HepG2 (cell line): ENCODE data around the gene QDPR. TPM values are rescaled to one million over a fixed set of nuclear protein-coding genes. Genes with fewer than 3 reads are reported as not detected.
A peak's percentile ranks its signal among the peaks of the same experiment; 100 is the strongest.

ENCODE experiments used
- GFI1 ChIP-seq: sonication (generic); formaldehyde crosslinking; IDR thresholded peaks from 2 replicates; pipeline ENCODE4 v1.5.0; 2020; ENCODE audit warnings: missing genetic modification reagents, mild to moderate bottlenecking, borderline replicate concordance
- HDAC2 ChIP-seq: sonication (generic); formaldehyde crosslinking; IDR thresholded peaks from 2 replicates; pipeline ENCODE4 v1.4.0; 2020; ENCODE audit warnings: missing genetic modification reagents
- HMG20A ChIP-seq: IDR thresholded peaks from 2 replicates; pipeline ENCODE4 v1.6.1; 2016; ENCODE audit warnings: borderline replicate concordance
- HNF4G ChIP-seq, 2 experiments: sonication (generic) in 1 of 2; formaldehyde crosslinking in 1 of 2; IDR thresholded peaks; 2 replicates each; pipeline versions ENCODE4 v1.4.0 to v1.6.1; 2011 to 2020; ENCODE audit warnings: borderline replicate concordance in 2 of 2, low read depth in 2 of 2, mild to moderate bottlenecking in 2 of 2, low read length in 1 of 2, missing genetic modification reagents in 1 of 2, moderate library complexity in 1 of 2
- MED1 ChIP-seq: sonication (generic); formaldehyde crosslinking; IDR thresholded peaks from 2 replicates; pipeline ENCODE4 v1.4.0; 2020; ENCODE audit warnings: missing genetic modification reagents
- NCOR1 ChIP-seq: fragments of 200-600 bp; sonication (generic); IDR thresholded peaks from 2 replicates; pipeline ENCODE4 v1.7.0; 2017; ENCODE audit warnings: antibody characterized with exemption, low read length, borderline replicate concordance
- NFIC ChIP-seq: IDR thresholded peaks from 2 replicates; pipeline ENCODE4 v1.6.1; 2012; ENCODE audit warnings: mild to moderate bottlenecking, low read length, inconsistent platforms
- NR2F1 ChIP-seq, 2 experiments: fragments of 450-650 bp in 1 of 2; formaldehyde crosslinking in 1 of 2; IDR thresholded peaks; 2 replicates each; pipeline versions ENCODE4 v1.5.0 to v1.6.1; 2016 to 2020; ENCODE audit warnings: mild to moderate bottlenecking in 1 of 2, missing compliant biosample characterization in 1 of 2, missing genetic modification reagents in 1 of 2, moderate library complexity in 1 of 2
- PAWR ChIP-seq: sonication (generic); formaldehyde crosslinking; IDR thresholded peaks from 2 replicates; pipeline ENCODE4 v1.4.0; 2020; ENCODE audit warnings: missing genetic modification reagents, mild to moderate bottlenecking, borderline replicate concordance
- PAXIP1 ChIP-seq: sonication (generic); formaldehyde crosslinking; conservative IDR thresholded peaks from 2 replicates; pipeline ENCODE4 v1.4.0; 2020; ENCODE audit warnings: mild to moderate bottlenecking, missing genetic modification reagents, moderate library complexity
- SP2 ChIP-seq: sonication (generic); formaldehyde crosslinking; IDR thresholded peaks from 2 replicates; pipeline ENCODE4 v1.5.1; 2020; ENCODE audit warnings: mild to moderate bottlenecking, missing genetic modification reagents
- TCF12 ChIP-seq, 2 experiments: fragments of 450-650 bp in 1 of 2; sonication (generic) in 1 of 2; formaldehyde crosslinking in 1 of 2; IDR thresholded peaks; 2 replicates each; pipeline versions ENCODE4 v1.6.1 to v1.8.0; 2017 to 2022; ENCODE audit warnings: antibody characterized with exemption in 1 of 2, mild to moderate bottlenecking in 1 of 2, missing genetic modification reagents in 1 of 2, moderate library complexity in 1 of 2
- ZBTB7B ChIP-seq: sonication (generic); formaldehyde crosslinking; IDR thresholded peaks from 2 replicates; pipeline ENCODE4 v1.4.0; 2020; ENCODE audit warnings: missing genetic modification reagents
- ZMYM2 ChIP-seq: sonication (generic); formaldehyde crosslinking; IDR thresholded peaks from 2 replicates; pipeline ENCODE4 v1.8.0; 2022; ENCODE audit warnings: mild to moderate bottlenecking, missing genetic modification reagents
- ZNF326 ChIP-seq: sonication (generic); formaldehyde crosslinking; IDR thresholded peaks from 2 replicates; pipeline ENCODE4 v1.4.0; 2020; ENCODE audit warnings: missing genetic modification reagents, borderline replicate concordance
- ZNF570 ChIP-seq: sonication (generic); formaldehyde crosslinking; IDR thresholded peaks from 2 replicates; pipeline ENCODE4 v1.4.0; 2020; ENCODE audit warnings: mild to moderate bottlenecking, missing genetic modification reagents, borderline replicate concordance
- ZNF703 ChIP-seq: sonication (generic); formaldehyde crosslinking; IDR thresholded peaks from 2 replicates; pipeline ENCODE4 v1.5.1; 2020; ENCODE audit warnings: missing genetic modification reagents, mild to moderate bottlenecking, moderate library complexity, borderline replicate concordance
- ZNF816 ChIP-seq: sonication (generic); formaldehyde crosslinking; IDR thresholded peaks from 2 replicates; pipeline ENCODE4 v1.8.0; 2022; ENCODE audit warnings: missing genetic modification reagents, mild to moderate bottlenecking, borderline replicate concordance
- polyA plus RNA-seq, 8 experiments: library from polyadenylated mRNA; depleted of rRNA in 3 of 8; stranded (reverse) in 7 of 8; unstranded in 1 of 8; fragments of >200 nt; fragmentation: Illumina TruSeq in 4 of 8; extraction: Trizol in 4 of 8; gene quantifications; 2 replicates each; pipeline versions ENCODE4 v1.2.1 to v1.2.3, GENCODE V29; 2011 to 2016; ENCODE audit warnings: low read depth in 4 of 8, missing spikeins in 1 of 8, mixed read lengths in 1 of 8; ENCODE audit not compliant: insufficient read depth in 1 of 8
- total RNA-seq, 5 experiments: library from RNA; depleted of rRNA; stranded (reverse); fragments of >200 nt; fragmentation: Illumina TruSeq; extraction: Trizol; gene quantifications; 2 replicates each; pipeline ENCODE4 v1.2.3, GENCODE V29; 2016; ENCODE audit warnings: low read depth in 1 of 5
- TF ChIP-seq, protein P1 (sequence below): sonication (generic); formaldehyde crosslinking; IDR thresholded peaks from 2 replicates; pipeline ENCODE4 v1.5.1; 2020; ENCODE audit warnings: mild to moderate bottlenecking, missing genetic modification reagents, borderline replicate concordance
- TF ChIP-seq, protein P2 (sequence below): sonication (generic); formaldehyde crosslinking; IDR thresholded peaks from 2 replicates; pipeline ENCODE4 v1.8.0; 2022; ENCODE audit warnings: mild to moderate bottlenecking, missing genetic modification reagents, moderate library complexity

QDPR gene
- total and polyA plus RNA-seq, 2 of the 13 experiments (the other 11 are each of a cell fraction or from before 2014, with no cell fraction given): 9.9 to 95.5 TPM

DNA sequence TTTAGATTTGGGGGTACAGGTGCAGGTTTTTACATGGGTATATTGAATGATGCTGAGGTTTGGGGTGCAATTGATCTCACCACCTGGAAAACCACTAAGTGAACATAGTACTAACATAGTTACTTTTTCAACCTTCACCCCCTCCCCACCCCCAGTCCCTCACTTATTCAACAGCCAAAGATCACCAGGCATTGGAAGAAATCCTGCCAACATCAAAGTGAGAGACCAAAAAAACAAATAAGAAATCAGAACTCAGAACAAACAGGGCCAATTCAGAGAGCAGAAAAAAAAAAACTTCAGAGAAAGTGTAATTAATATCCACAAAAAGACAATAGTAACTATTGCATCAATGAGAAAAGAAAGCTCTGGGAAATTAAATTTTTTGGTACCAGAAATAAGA lies 44.6 kb upstream of the QDPR start (continued):
- TF ChIP-seq ZMYM2: no peak
- TF ChIP-seq ZNF570 (CRISPR knock-in tag): no peak
- TF ChIP-seq, protein P1, sequence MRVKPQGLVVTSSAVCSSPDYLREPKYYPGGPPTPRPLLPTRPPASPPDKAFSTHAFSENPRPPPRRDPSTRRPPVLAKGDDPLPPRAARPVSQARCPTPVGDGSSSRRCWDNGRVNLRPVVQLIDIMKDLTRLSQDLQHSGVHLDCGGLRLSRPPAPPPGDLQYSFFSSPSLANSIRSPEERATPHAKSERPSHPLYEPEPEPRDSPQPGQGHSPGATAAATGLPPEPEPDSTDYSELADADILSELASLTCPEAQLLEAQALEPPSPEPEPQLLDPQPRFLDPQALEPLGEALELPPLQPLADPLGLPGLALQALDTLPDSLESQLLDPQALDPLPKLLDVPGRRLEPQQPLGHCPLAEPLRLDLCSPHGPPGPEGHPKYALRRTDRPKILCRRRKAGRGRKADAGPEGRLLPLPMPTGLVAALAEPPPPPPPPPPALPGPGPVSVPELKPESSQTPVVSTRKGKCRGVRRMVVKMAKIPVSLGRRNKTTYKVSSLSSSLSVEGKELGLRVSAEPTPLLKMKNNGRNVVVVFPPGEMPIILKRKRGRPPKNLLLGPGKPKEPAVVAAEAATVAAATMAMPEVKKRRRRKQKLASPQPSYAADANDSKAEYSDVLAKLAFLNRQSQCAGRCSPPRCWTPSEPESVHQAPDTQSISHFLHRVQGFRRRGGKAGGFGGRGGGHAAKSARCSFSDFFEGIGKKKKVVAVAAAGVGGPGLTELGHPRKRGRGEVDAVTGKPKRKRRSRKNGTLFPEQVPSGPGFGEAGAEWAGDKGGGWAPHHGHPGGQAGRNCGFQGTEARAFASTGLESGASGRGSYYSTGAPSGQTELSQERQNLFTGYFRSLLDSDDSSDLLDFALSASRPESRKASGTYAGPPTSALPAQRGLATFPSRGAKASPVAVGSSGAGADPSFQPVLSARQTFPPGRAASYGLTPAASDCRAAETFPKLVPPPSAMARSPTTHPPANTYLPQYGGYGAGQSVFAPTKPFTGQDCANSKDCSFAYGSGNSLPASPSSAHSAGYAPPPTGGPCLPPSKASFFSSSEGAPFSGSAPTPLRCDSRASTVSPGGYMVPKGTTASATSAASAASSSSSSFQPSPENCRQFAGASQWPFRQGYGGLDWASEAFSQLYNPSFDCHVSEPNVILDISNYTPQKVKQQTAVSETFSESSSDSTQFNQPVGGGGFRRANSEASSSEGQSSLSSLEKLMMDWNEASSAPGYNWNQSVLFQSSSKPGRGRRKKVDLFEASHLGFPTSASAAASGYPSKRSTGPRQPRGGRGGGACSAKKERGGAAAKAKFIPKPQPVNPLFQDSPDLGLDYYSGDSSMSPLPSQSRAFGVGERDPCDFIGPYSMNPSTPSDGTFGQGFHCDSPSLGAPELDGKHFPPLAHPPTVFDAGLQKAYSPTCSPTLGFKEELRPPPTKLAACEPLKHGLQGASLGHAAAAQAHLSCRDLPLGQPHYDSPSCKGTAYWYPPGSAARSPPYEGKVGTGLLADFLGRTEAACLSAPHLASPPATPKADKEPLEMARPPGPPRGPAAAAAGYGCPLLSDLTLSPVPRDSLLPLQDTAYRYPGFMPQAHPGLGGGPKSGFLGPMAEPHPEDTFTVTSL: peak; percentile 66; the same call in 1 of the 2 replicates
- TF ChIP-seq HMG20A (CRISPR knock-in tag): peak; percentile 51; the same call in 1 of the 2 replicates
- TF ChIP-seq ZNF326 (CRISPR knock-in tag): no peak
- TF ChIP-seq NR2F1 (CRISPR knock-in tag; IDR thresholded peaks at IDR 0.05): 0 out of 4 replicates have a peak, but pooled peaks of 1 of the 2 experiments have one; percentile 28
- TF ChIP-seq ZNF703 (CRISPR knock-in tag): no peak
- TF ChIP-seq HNF4G (IDR thresholded peaks at IDR 0.05; ENCODE audit: borderline replicate concordance, low read depth, low read length): peak; percentile 69; the same call in 1 of the 2 replicates
- TF ChIP-seq HNF4G (CRISPR knock-in tag; IDR thresholded peaks at IDR 0.05; ENCODE audit: borderline replicate concordance, low read depth): no peak
- peak; percentile 92 for TF ChIP-seq PAXIP1 (CRISPR knock-in tag)
- TF ChIP-seq GFI1 (CRISPR knock-in tag): peak; percentile 92; the same call in 1 of the 2 replicates
- TF ChIP-seq NFIC: peak; percentile 73; the same call in 1 of the 2 replicates
- TF ChIP-seq TCF12 (IDR thresholded peaks at IDR 0.05): no peak
- TF ChIP-seq TCF12 (CRISPR knock-in tag; IDR thresholded peaks at IDR 0.05): no peak
- peak; percentile 37; the same call in 1 of the 2 replicates for TF ChIP-seq HDAC2
- peak; percentile 81; the same call in 1 of the 2 replicates for TF ChIP-seq NCOR1
- TF ChIP-seq ZNF816 (CRISPR knock-in tag): no peak
- no peak for TF ChIP-seq PAWR (CRISPR knock-in tag)
- TF ChIP-seq ZBTB7B (CRISPR knock-in tag): no peak
- TF ChIP-seq SP2 (CRISPR knock-in tag): no peak
- TF ChIP-seq, protein P2, sequence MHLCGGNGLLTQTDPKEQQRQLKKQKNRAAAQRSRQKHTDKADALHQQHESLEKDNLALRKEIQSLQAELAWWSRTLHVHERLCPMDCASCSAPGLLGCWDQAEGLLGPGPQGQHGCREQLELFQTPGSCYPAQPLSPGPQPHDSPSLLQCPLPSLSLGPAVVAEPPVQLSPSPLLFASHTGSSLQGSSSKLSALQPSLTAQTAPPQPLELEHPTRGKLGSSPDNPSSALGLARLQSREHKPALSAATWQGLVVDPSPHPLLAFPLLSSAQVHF (CRISPR knock-in tag): no peak
- peak; percentile 41; the same call in 1 of the 2 replicates for TF ChIP-seq MED1 (CRISPR knock-in tag)
